RPMI8226 (cell line): ENCODE results near the gene IL25.
"Not testable (repeated sequence)": the region's sequence is repeated elsewhere in the genome, so short reads cannot be mapped to it uniquely, and the experiment has no call there.

Experiments
- DNase-seq: peaks from one replicate; pipeline ENCODE4 v3.0.0-alpha.2; 2015

IL25 gene

DNA sequence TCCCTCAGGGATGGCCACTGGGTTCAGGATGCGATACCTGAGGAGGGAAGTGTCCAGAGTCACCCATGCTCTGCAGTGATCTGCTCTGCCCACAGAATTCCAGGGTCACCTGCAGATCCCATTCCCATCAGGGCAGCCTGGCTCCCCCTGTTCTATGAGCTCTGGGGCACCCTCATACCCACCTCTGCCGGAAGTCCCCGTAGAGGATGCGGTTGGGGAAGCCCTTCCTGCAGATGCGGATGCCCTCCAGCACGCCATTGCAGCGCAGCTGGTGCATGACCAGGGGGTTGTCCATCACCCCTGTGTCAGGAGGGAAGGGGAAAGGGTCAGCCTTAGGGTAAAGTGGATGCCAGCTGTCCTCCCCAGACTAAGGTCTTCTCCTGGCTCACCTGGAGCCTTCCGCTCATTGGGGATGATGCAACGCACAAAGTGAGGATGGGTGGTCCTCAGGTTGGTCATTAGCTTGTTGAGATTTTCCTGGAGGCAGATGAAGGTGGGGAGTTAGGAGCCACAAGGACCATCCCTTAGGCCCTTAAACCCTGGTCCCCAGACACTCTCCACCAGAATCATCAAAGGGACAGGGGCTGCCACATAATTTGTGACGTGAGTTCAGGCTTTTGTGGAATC is 24.3 kb downstream of the IL25 start:
- DNase-seq = no peak

DNA sequence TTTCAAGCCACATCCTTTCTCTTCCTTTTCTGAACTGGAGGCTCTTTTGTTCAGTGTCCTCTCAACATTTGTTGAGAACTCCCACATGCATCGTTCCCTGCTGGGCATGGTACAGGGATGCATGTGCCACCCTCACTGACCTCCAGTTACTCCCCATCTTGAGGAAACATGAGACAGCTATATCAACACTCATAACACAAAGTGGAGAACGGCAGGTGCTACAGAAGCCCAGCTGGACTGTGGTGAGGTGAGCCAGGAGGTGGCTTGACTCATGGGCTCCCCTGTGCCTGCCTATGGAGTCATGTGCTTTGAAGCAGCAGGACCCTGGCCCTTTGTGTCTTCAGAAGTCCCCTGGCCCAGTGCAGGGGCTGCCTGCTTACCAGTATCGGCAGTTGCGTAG is 25.7 kb downstream of the IL25 start:
- no peak for DNase-seq

DNA sequence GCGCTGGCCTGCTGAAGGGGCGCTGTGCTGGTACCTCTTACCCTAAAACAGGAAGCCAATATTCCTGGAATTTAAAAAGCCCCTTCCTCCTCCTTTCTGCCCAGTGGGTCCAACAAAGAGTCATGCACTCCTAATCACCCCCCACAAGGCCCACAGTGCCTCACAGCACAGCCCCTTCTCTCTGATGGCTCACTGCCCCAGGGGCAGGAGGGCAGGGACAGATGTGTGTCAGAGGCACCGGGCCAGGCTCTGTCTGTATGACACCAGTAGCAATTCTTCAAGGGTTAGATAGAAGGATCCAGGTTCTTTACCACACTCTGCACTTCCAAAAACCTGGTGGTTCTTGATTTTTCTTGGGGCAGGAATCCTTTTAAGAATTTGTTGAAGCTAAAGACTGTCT is 26.5 kb downstream of the IL25 start:
- no peak for DNase-seq

DNA sequence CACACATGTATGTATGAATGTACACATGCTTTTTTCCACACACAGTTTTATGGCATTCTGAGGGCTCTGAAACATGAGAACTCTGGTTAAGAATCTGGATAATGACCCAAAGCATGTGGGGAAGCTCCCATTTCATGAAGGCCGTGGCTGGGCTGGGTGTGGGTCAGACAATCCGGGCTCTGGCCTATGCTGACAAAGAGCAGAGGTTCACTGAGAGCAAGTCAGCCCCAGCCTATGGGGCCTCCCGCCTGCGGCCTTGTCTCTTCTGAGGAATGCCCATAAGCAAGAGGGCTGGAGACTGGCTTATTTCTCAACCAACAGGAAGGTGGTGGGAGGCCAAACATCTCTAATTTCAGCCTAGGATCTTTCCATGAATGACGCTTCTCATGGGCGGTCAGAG is 27.0 kb downstream of the IL25 start:
- DNase-seq = no peak

DNA sequence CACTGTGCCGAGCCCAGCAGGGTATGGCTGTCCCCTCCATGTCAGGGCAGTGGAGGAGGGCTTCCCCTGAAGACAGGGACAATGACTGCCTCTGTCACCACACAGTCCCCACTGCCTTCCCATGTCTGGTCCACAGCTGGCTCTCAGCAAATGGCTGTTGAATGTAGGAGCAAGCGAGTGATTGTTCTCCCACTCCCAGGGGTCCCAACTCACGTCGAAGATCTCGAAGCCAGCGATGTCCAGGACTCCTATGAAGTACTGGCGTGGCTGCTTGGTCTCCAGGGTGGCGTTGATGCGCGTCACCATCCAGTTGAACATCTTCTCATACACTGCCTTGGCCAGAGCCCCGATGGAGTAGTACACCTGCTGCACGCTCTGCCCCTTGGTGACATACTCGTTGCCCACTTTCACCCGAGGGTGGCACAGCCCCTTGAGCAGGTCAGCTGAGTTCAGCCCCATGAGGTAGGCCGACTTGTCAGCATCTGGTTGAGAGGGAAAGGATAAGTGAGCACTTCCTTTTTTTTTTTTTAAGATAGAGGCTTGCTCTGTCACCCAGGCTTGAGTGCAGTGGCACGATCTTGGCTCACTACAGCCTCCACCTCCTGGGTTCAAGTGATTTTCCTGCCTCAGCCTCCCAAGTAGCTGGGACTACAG is 28.0 kb downstream of the IL25 start:
- DNase-seq = not testable (repeated sequence)

DNA sequence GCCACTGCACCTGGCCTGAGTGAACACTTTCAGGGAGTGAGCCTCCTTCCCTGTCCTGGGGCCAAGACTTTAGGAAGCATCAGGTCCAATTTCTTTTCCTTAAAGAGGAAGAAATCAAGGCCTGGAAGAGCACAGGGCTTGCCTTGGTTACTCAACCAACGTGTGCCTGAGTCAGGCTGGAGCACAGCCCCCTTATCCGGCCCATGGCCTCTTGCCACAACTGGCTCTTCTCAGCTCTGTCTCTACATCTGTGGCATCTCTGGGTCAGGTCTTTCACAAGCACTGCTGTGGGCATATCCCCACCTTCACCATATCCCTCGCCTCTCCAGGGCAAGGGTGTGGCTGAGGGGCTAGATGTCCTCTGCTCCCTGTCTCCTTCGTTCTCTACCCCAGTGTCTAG is 28.7 kb downstream of the IL25 start:
- DNase-seq = no peak

DNA sequence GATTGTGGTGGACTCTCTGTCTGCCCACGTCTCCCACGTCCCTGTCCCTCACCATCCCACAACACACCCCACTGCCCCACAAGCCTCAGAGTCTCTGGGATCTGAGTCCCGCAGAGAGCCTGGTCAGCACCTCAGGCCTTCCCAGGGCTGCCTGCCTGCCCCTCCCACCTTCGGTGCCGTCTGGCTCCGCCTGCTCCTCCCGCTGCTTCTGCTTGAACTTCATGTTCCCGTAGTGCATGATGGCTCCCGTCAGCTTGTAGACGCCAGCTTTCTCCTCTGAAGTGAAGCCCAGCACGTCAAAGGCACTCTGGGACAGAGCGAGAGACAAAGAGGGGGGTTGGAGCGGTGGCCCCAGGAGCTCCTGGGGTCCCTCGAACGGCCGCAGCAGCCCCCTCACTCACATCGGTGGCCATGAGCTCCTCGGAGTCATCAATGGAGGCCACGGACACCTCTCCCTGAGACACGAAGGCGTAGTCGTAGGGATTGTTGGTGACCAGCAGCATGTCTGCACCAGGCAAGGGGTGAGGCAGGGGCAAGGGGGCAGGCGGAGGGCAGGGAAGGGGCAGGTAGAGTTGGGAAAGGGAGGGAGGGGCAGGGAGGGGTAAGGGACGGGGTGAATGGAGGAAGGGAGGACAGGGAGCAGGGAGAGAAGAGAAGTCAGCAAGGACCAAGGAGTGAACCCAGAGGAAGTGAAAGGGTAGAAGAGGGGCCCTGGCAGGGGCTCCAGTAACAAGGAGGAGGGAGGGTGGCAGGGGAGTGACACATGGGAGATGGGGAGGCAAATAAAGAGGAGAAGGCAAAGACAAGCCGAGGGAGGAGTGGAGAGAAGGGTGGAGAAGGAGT is 29.9 kb downstream of the IL25 start:
- no peak for DNase-seq

DNA sequence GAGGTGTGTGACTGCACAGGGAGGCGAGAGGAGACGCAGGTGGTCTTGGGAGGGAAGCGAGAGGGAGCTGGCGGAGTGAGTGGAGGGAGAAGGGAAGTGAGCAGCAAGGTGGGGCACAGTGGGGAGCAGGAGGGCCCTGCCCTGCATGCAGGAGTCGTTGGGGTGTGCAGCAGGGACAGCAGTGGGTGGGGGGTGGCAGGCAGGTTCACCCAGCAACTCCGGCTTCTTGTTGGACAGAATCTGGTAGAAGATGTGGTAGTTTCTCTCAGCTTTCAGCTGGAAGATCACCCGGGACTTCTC is 30.5 kb downstream of the IL25 start:
- DNase-seq = no peak

DNA sequence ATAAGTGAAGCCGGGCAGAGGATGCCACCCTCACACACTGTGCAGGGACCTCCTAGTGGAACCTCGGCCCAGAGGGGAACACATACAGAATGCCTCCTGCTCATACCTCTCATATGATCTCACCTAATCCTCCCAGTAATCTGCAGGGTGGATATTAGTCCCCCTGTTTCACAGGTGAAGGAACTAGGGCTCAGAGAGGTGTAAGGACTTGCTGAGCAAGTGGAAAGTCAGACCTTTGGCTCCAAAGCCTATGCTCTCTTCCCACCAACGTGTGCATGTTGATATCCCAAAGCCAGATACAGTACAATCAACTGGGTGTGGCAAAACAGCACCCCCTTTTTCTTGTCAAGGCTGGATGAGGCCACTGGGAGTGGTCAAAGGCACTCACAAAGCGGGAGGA is 31.3 kb downstream of the IL25 start:
- no peak for DNase-seq

DNA sequence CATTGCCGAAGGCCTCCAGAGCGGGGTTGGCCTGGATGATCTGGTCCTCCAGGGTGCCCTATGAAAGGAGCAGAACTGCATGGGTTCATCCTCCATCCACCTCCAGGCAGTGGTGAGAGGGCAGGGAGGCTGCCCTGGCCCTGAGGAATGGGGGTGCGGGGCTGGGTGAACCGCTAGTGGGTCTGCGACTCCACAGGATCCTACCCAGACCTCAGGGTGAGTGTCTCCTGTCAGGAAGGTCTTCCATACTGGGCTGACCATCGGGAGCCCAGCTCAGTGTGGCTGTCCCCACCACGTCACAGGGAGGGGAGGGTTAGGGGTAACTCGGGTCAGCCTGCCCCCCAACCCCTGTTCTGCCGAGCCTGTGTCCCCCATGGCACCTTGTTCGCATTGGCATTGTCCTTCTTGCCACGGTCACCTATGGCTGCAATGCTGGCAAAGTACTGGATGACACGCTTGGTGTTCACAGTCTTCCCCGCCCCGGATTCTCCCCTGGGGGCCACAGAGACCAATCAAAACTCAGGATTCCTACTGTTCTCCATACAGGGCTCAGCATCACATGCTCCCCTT is 31.8 kb downstream of the IL25 start:
- no peak for DNase-seq

DNA sequence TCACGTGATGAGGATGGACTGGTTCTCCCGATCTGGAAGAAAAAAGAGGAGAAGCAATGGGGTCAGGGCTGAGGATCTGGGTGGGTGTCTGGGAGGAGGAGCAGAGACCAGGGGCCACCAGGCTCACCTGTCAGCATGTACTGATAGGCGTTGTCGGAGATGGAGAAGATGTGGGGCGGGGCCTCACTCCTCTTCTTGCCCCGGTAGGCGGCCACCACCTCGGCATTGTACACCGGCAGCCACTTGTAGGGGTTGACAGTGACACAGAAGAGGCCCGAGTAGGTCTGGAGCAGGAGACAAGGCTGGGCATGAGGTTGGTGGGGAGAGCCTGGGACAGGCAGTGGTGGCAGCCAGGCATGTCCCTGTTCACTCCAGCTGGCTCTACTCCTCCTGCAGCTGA is 32.5 kb downstream of the IL25 start:
- no peak for DNase-seq

DNA sequence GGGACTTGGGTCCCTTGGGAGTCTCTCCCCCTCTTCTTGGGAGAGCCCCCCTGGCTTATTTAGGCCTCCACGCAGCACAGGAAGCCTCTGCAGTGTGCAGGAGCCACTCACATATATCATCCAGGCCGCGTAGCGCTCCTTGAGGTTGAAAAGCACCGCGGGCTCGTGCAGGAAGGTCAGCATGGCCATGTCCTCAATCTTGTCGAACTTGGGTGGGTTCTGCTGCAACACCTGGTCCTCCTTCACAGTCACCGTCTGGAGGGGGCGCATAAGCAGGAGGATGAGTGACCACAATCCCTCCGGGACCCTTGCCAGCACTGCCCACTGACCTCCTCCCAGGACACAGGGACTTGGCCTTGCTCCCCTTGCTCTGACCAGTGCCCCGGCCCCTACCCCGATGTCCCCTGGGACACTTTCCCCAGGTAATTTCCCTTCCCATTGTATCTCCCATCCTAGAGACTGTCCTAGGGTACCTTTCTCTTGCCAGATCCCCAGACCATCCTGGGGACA is 33.0 kb downstream of the IL25 start:
- DNase-seq = no peak

DNA sequence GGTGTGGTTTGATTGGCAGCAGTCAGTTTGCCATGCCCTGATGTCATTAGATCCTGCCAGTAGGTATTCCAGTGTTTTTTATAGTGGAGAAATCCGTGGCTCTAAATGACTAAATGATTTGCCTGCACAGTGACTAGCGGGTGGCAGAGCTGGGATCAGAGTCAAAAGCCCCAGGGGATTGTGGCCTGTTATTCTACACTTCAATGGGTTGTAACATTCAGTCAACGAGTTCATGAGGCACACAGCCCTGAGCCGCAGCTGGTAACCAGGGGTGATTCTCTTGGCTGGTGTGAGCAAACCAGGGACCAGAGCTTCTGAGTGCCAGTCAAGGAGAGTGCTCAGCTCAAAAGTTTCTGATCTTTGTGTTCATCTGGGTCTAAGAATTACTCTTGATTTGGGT is 33.6 kb downstream of the IL25 start:
- DNase-seq = no peak

DNA sequence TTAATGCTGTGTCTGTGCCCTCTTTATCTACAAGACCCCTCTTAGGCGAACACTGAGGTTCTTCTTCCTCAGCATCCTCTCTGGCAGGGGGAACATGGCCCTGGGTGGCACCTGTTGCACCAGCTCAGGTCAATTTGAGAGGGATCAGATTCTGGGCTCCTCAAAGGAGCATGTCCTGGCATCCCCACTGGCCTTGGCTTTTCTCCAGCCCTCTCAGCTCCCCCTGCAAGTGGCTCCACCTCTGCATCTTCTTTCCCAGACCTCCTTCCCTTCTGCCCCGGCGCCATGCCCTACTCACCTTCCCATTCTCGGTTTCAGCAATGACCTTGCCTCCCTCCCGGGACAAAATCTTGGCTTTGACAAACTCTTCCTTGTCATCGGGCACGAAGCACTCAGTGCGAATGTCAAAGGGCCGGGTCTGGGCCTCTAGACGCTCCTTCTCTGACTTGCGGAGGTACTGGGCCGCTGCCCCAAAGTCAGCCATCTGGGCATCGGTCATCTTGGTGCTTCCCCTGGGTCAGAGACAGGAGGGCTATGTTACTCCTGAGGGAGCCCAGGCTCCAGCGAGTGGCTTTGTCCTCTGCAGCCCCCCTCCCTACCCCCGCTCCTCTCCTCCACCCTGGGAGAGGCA is 34.2 kb downstream of the IL25 start:
- no peak for DNase-seq

DNA sequence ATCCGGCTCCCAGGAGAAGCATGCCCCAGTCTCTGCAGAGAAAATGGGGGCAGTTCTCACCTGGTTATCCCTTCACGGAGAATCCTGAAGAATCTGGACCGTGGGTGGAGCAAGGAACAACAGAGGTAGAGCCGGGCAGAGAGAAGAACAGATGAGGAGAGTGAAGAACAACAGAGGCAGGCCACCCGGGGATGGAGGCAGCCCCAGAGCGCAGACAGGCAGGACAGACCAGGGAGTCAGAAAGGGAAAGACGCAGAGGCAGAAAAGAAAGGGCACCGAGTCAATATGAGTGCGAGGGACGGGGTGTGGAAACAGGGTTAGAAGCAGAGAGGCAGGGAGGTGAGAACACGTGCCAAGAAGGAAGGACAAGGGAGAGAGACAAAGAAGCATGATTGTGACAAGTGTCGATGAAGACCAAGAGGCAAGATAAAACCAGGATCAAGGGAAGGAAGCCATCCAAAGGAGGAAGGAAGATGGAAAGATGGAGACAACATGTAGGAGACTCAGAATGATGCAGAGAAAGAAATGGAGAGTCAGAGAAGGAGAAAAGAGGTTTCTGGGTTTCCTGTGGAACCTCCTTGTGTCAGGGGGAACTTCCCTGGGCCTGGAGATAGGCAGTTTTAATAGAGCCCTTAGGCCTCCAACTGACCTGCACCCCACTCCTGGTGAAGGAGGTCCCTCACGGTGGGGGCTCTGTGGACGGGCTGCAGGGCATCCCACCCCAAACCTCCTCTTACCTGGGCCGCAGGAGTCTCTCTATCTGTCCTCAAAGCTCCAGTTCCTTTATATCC is 35.1 kb downstream of the IL25 start, which contains the start of gene MYH6:
TSS of gene MYH6 (minus strand) at position 758 of the 791 bp plus-strand sequence. CDS start 1,050 bp downstream, outside the sequence.
- DNase-seq = no peak

DNA sequence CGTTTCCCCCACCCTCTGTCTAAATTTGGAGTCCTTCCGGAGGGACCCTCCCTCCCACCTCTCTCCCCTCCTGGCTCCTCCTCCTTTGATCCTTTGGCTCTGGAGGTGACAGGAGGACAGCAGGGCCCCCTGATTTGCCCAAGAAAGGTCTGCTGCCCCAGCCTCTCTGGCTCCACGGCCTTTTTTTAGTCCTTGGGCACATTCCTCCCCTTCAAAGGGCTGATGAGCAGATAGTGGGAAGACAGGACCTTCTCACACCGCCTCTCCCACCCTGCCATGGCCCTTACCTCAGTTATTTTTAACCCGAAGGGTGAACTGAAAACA is 35.7 kb downstream of the IL25 start:
- no peak for DNase-seq

DNA sequence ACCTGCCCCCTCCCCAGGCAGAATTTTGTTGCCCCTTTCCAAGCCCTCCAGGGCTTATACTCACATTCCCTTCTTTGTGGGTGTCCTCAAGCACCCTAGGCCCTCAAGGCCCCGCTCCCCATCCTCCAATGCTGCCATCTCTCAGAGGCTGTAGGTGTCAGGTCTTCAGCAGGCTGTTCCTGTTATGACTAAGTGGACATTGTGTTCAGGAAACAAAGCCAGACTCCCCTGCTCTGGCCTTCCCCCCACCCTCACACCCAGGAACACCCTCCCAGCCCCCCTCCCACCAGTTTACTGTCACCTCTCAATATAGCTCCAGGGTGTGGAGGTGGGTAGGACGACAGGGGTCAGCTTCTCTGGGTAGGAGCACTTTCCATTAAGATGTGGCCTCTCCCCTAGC is 36.9 kb downstream of the IL25 start:
- DNase-seq = no peak

DNA sequence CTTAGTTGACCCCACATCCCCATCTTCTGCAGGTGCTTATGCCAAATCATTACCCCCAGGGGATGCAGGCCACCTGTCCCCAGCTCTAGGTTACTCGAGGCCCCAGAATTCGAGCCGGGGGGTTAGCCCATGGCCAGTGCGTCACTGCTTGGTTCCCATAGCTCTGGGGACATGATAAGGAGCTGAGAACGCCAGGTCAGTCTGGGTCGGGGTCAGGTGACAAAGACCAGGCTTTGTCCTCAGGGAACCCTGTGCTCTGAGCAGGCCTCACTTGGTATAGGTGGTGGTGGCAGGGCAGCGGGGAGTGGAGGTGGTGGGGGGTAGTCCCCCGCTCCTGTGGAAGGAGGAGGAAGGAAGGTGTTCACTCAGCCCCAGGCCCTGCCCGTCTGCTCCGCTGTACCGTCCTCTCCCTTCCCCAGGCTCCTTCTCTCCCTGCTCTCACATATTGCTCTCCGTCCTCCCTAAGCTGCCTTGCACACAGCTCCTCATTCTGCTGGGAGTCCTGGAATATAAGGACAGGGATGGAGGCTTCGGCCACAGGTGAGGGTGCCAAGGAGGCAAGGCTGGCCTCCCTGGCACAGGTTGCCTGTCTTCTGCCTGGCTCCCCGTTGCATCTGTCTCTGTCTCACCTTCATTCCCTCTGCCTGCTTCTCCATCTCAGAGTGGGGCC is 37.5 kb downstream of the IL25 start:
- no peak for DNase-seq

DNA sequence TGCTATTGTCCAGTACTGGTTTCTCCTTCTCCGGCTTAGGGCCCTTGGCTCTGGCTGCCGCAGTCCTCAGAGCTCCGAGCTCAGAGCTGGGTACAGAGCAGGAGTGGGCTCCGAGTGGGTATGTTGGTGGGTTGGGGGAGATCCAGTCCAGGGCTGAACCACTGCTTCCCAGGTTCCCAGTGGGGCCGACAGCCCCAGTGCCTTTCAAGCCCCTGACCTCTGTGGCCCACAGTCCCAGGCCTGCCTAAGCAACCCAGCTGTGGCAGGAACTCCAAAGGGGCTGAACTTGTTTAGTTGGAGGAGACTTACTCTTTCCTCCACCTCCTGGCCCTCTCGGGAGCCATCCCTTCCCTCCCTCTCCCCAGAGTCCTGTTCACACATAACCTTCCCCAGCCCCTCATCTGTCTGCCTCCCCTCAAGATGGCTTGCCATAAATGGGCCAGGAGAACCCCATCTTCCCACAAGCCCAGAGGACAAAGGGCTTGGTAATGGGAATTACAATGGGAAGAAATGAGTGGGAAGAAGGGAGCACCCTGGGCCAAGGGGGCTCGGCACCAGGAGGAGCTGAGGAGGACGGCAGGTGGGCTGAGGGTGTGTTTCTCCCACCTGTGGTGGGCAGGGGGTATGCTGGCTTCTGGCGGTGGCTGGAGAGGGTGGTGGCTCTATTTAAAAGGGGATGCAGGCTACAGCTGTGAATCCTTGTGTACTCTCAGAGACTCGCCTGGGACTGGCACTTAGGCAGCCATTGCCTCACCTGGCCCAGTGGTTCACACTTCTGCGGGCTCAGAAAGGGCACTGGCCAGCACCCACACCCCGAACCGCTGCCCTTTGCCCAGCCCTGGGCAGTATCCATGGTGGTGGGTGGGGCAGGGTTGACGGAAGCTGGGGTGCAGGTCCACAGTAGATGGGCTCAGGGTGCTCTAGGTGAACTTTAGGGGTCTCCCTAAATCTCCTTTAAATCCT is 39.2 kb downstream of the IL25 start:
- no peak for DNase-seq

DNA sequence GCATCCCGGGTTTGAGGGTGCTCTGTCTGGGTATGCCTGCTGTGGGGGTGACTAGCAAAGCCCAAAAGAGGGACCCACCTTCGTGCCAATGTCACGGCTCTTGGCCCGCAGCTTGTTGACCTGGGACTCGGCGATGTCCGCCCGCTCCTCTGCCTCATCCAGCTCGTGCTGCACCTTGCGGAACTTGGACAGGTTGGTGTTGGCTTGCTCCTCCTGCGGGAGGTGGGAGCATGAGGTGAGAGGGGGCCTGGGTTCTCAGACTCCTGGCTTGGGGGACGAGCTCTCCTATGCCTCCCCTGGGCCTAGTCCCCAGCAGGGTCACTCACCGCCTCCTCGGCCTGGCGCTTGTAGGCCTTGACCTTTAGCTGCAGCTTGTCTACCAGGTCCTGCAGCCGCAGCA is 41.1 kb downstream of the IL25 start:
- no peak for DNase-seq

DNA sequence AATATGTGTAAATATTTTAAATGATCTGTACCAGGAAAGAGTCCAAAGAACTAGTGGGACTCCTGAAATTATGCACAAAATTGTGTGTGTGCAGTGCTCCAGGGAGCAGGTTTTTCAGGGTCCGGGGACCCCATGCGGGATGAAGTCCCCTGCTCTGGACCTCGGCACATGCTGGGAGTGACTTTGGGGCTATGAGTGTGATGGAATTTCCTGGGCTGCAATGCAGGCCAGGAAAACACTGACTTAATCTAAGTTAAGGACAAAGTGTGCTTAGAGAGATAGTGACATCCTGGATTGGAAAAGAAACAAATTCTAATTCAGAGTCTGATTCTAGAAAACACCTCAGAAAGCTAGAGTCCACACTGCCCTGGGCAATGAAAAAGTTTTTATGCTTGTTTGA is 41.6 kb downstream of the IL25 start:
- no peak for DNase-seq
